OCI-LY1 (cell line): ENCODE data around the gene PCP2.

Experiments used
- CTCF ChIP-seq: fragments of 200-600 bp; sonication (generic), shearing (Covaris generic); IDR thresholded peaks from 2 replicates; pipeline ENCODE4 v1.5.1; 2017; ENCODE audit warnings: mild to moderate bottlenecking, antibody characterized with exemption, low read length, moderate library complexity, mixed read lengths
- EZH2 ChIP-seq: fragments of 200-600 bp; sonication (generic), shearing (Covaris generic); IDR thresholded peaks from 2 replicates; pipeline ENCODE4 v1.8.0; 2017; ENCODE audit warnings: borderline replicate concordance, mixed run types, mild to moderate bottlenecking, antibody characterized with exemption, low read length, moderate library complexity, mixed read lengths

GRCh38 chr19:7611541-7612279 is 21.8 kb downstream of the PCP2 start:
- TF ChIP-seq CTCF, result no peak
- no peak for TF ChIP-seq EZH2
